Activated T-cell treated with anti-CD3 and anti-CD28 coated beads, Interleukin-2, amount 50 U/mL, for 1 hour (primary cell): ENCODE data around the gene NAGA.
"Not testable (repeated sequence)": the region's sequence is repeated elsewhere in the genome, so short reads cannot be mapped to it uniquely, and the experiment has no call there.

ENCODE experiments used
- DNase-seq: peaks from one replicate; pipeline ENCODE4 v3.0.0-alpha.2; 2020

The NAGA gene

GRCh38 chr22:42070517-42071422 is at the start of gene NAGA:
TSS of gene NAGA (minus strand) at chr22:42070812. CDS start at chr22:42070297, 515 bp downstream.
- DNase-seq, result peak; percentile 84

GRCh38 chr22:42116848-42117424 is 46.3 kb upstream of the NAGA start:
- DNase-seq, result no peak

- not testable (repeated sequence) for DNase-seq
Observed at GRCh38 chr22:42115420-42115830, 44.8 kb upstream of the NAGA start.

GRCh38 chr22:42114721-42115120 is 44.1 kb upstream of the NAGA start:
- no peak for DNase-seq

GRCh38 chr22:42112793-42113192 is 42.2 kb upstream of the NAGA start:
- DNase-seq, result not testable (repeated sequence)

GRCh38 chr22:42111798-42112197 is 41.2 kb upstream of the NAGA start:
- DNase-seq, result no peak

- DNase-seq, result no peak
Observed at GRCh38 chr22:42108848-42109247, 38.2 kb upstream of the NAGA start.

GRCh38 chr22:42104332-42104860 is 33.8 kb upstream of the NAGA start:
- not testable (repeated sequence) for DNase-seq

GRCh38 chr22:42101199-42101598 is 30.6 kb upstream of the NAGA start:
- no peak for DNase-seq

- DNase-seq, result no peak
Observed at GRCh38 chr22:42091455-42091782, 20.8 kb upstream of the NAGA start.

GRCh38 chr22:42090596-42091454 is 20.2 kb upstream of the NAGA start, which contains the start of gene NDUFA6:
TSS of gene NDUFA6 (minus strand) at chr22:42090772. CDS start at chr22:42090744, 28 bp downstream.
- peak; percentile 96 for DNase-seq

GRCh38 chr22:42086051-42086450 is 15.4 kb upstream of the NAGA start:
- no peak for DNase-seq

- DNase-seq, result no peak
Observed at GRCh38 chr22:42084874-42085273, 14.3 kb upstream of the NAGA start.

GRCh38 chr22:42083119-42083518 is 12.5 kb upstream of the NAGA start:
- DNase-seq, result no peak

GRCh38 chr22:42080287-42080686 is 9.7 kb upstream of the NAGA start:
- no peak for DNase-seq

- peak; percentile 97 for DNase-seq
Observed at GRCh38 chr22:42079319-42080251, 9.0 kb upstream of the NAGA start, which contains the start of gene SMDT1. TSS of gene SMDT1 (plus strand) at chr22:42079700. CDS start at chr22:42079769, 69 bp downstream.

GRCh38 chr22:42078469-42079318 is 8.1 kb upstream of the NAGA start:
- DNase-seq, result no peak

GRCh38 chr22:42077486-42078125 is 7.0 kb upstream of the NAGA start:
- DNase-seq, result no peak

- DNase-seq, result no peak
Observed at GRCh38 chr22:42076764-42077485, 6.3 kb upstream of the NAGA start.
